Neural cell (in vitro differentiated cells): Measurements from ENCODE around the gene IQGAP2. TPM values are rescaled to one million over a fixed set of nuclear protein-coding genes. Genes with fewer than 3 reads are reported as not detected.

Experiments
- H2AFZ ChIP-seq: fragments of 200-600, 300-800 bp; sonication (generic), shearing (Covaris generic); 2 replicates; pipeline ENCODE4 v1.6.0; 2014; ENCODE audit warnings: low read depth, mild to moderate bottlenecking, antibody characterized with exemption, low read length, moderate library complexity
- H3F3A ChIP-seq: fragments of 200-600 bp; shearing (Covaris generic); 2 replicates; pipeline ENCODE4 v1.6.1; 2016; ENCODE audit warnings: mild to moderate bottlenecking, moderate library complexity, mixed read lengths, antibody characterized with exemption, low read length; ENCODE audit not compliant: insufficient read depth, poor library complexity, severe bottlenecking
- H3K27ac ChIP-seq: fragments of 200-600, 300-800 bp; sonication (generic), shearing (Covaris generic); 2 replicates; pipeline ENCODE4 v1.5.1; 2014; ENCODE audit warnings: mild to moderate bottlenecking, low read length, moderate library complexity
- H3K27me3 ChIP-seq: fragments of 300-800, 200-600 bp; sonication (generic), shearing (Covaris generic); 2 replicates; pipeline ENCODE4 v1.6.0; 2014; ENCODE audit warnings: mild to moderate bottlenecking, low read depth, low read length, moderate library complexity; ENCODE audit not compliant: insufficient read depth
- H3K36me3 ChIP-seq: fragments of 300-800, 200-600 bp; sonication (generic), shearing (Covaris generic); 2 replicates; pipeline ENCODE4 v1.5.1; 2014; ENCODE audit warnings: mild to moderate bottlenecking, antibody characterized with exemption, low read length, moderate library complexity; ENCODE audit not compliant: insufficient read depth
- H3K4me2 ChIP-seq: fragments of 300-800, 200-600 bp; sonication (generic), shearing (Covaris generic); 2 replicates; pipeline ENCODE4 v1.6.0; 2014; ENCODE audit warnings: mild to moderate bottlenecking, low read length
- H3K4me3 ChIP-seq: fragments of 300-800, 200-600 bp; sonication (generic), shearing (Covaris generic); 2 replicates; pipeline ENCODE4 v1.5.1; 2014; ENCODE audit warnings: mild to moderate bottlenecking, low read length, moderate library complexity
- H3K79me2 ChIP-seq: fragments of 200-600 bp; shearing (Covaris generic); replicated peaks from 2 replicates; pipeline ENCODE4 v1.6.0; 2014; ENCODE audit warnings: mild to moderate bottlenecking, low read length, moderate library complexity; ENCODE audit not compliant: insufficient read depth
- H3K9ac ChIP-seq: fragments of 300-800, 200-600 bp; sonication (generic), shearing (Covaris generic); 2 replicates; pipeline ENCODE4 v1.6.1; 2016; ENCODE audit warnings: mild to moderate bottlenecking, low read length, mixed read lengths
- H3K9me2 ChIP-seq: fragments of 200-600 bp; shearing (Covaris generic); 2 replicates; pipeline ENCODE4 v1.6.1; 2016; ENCODE audit warnings: mild to moderate bottlenecking, low read length, mixed read lengths; ENCODE audit not compliant: insufficient read depth
- H3K9me3 ChIP-seq: fragments of 200-600, 300-800 bp; sonication (generic), shearing (Covaris generic); 2 replicates; pipeline ENCODE4 v1.6.1; 2016; ENCODE audit warnings: mild to moderate bottlenecking, mixed run types, low read length, moderate library complexity, mixed read lengths
- H4K20me1 ChIP-seq: fragments of 200-600 bp; shearing (Covaris generic); 2 replicates; pipeline ENCODE4 v1.6.1; 2016; ENCODE audit warnings: mild to moderate bottlenecking, mixed run types; ENCODE audit not compliant: insufficient read depth
- EP300 ChIP-seq: fragments of 450-650 bp; conservative IDR thresholded peaks from 2 replicates; pipeline ENCODE4 v1.6.1; 2014; ENCODE audit warnings: antibody characterized with exemption, mild to moderate bottlenecking, moderate library complexity; ENCODE audit not compliant: poor library complexity, severe bottlenecking
- EZH2 ChIP-seq: fragments of 200-600, 300-800 bp; shearing (Covaris generic), sonication (generic); IDR thresholded peaks from 2 replicates; pipeline ENCODE4 v1.6.1; 2014; ENCODE audit warnings: antibody characterized with exemption, low read length, borderline replicate concordance, mild to moderate bottlenecking; ENCODE audit not compliant: insufficient read depth, poor library complexity, severe bottlenecking
- MXI1 ChIP-seq: fragments of 450-650 bp; conservative IDR thresholded peaks from 2 replicates; pipeline ENCODE4 v1.6.1; 2014; ENCODE audit warnings: antibody characterized with exemption, mild to moderate bottlenecking; ENCODE audit not compliant: poor library complexity, severe bottlenecking
- POLR2AphosphoS5 ChIP-seq: IDR thresholded peaks from 2 replicates; pipeline ENCODE4 v1.6.1; 2012
- RAD21 ChIP-seq: fragments of 450-650 bp; conservative IDR thresholded peaks from 2 replicates; pipeline ENCODE4 v1.6.1; 2014; ENCODE audit warnings: antibody characterized with exemption, mild to moderate bottlenecking, moderate library complexity
- SMC3 ChIP-seq: fragments of 450-650 bp; conservative IDR thresholded peaks from 2 replicates; pipeline ENCODE4 v1.6.1; 2014; ENCODE audit warnings: antibody characterized with exemption, mild to moderate bottlenecking, moderate library complexity; ENCODE audit not compliant: poor library complexity
- TAF1 ChIP-seq: IDR thresholded peaks from 2 replicates; pipeline ENCODE4 v1.6.1; 2012; ENCODE audit warnings: low read depth
- polyA plus RNA-seq: library from polyadenylated mRNA; depleted of rRNA; stranded (reverse); fragments of >200 nt; gene quantifications from 2 replicates; pipeline ENCODE4 v1.2.3, GENCODE V29; 2014
- TF ChIP-seq, protein P1 (sequence below): IDR thresholded peaks from 2 replicates; pipeline ENCODE4 v1.6.1; 2012; ENCODE audit warnings: borderline replicate concordance
- TF ChIP-seq, protein P2 (sequence below): fragments of 450-650 bp; IDR thresholded peaks from 2 replicates; pipeline ENCODE4 v1.5.1; 2014; ENCODE audit warnings: antibody characterized with exemption, mild to moderate bottlenecking, moderate library complexity; ENCODE audit not compliant: poor library complexity, severe bottlenecking

Gene IQGAP2
- polyA plus RNA-seq, 1 donor from 2014 or later: 5.2 TPM

DNA sequence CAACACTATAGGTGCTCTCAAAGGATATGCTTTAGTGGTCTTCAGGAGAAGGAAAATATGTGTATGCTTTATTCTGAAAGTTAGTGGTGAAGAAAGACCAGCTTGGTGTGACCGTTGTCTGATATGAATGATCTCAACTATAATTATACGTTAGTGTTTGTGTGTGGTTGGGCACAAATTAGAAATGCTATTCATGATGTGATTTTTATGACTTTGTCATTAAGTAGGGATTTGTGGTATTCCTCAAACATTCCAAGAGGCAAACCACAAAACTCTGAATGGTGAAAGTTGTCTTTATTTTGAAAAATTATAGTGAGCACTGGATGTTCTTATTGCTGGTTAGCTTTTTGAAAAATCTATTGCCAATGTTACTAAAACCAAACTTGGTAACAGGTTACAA is 306.7 kb downstream of the IQGAP2 start:
- H3K4me2 ChIP-seq: no peak overlapping the region
- H4K20me1 ChIP-seq: no peaks in the 10 kb centered on the region
- no peak overlapping the region for H3K4me3 ChIP-seq
- no peaks in the 10 kb centered on the region for H3K79me2 ChIP-seq
- H3K36me3 ChIP-seq: no peaks in the 10 kb centered on the region
- H3K9ac ChIP-seq: no peak overlapping the region
- no peak overlapping the region for H3K27ac ChIP-seq
- no peak for TF ChIP-seq MXI1
- TF ChIP-seq TAF1: no peak
- TF ChIP-seq SMC3: no peak
- no peak for TF ChIP-seq RAD21
- no peak for TF ChIP-seq POLR2AphosphoS5
- TF ChIP-seq, protein P1, sequence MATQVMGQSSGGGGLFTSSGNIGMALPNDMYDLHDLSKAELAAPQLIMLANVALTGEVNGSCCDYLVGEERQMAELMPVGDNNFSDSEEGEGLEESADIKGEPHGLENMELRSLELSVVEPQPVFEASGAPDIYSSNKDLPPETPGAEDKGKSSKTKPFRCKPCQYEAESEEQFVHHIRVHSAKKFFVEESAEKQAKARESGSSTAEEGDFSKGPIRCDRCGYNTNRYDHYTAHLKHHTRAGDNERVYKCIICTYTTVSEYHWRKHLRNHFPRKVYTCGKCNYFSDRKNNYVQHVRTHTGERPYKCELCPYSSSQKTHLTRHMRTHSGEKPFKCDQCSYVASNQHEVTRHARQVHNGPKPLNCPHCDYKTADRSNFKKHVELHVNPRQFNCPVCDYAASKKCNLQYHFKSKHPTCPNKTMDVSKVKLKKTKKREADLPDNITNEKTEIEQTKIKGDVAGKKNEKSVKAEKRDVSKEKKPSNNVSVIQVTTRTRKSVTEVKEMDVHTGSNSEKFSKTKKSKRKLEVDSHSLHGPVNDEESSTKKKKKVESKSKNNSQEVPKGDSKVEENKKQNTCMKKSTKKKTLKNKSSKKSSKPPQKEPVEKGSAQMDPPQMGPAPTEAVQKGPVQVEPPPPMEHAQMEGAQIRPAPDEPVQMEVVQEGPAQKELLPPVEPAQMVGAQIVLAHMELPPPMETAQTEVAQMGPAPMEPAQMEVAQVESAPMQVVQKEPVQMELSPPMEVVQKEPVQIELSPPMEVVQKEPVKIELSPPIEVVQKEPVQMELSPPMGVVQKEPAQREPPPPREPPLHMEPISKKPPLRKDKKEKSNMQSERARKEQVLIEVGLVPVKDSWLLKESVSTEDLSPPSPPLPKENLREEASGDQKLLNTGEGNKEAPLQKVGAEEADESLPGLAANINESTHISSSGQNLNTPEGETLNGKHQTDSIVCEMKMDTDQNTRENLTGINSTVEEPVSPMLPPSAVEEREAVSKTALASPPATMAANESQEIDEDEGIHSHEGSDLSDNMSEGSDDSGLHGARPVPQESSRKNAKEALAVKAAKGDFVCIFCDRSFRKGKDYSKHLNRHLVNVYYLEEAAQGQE: no peak
- no peak for TF ChIP-seq EP300
- no peak overlapping the region for H2AFZ ChIP-seq
- H3K9me2 ChIP-seq: no peaks in the 10 kb centered on the region
- no peaks in the 10 kb centered on the region for H3F3A ChIP-seq
- H3K9me3 ChIP-seq: no peaks in the 10 kb centered on the region
- H3K27me3 ChIP-seq: peaks cover 7% of the 10 kb centered on the region

DNA sequence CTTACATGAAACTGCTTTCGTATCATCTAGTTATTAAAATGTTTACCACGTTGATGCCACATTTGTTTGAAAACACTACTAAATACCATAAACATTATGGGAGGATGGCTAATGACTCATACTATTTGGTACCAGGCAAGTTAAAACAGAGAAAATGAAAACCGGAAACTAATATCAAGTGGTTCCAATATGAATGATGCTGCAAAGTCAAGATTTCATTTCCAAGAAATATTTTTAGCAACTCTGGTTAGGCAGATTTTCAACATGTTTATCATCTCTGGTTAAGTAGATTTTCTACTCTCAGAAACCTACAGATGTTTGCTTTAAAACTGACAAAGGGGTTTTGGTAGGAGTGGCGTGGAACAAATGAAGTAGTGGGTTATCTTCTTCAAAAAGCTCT is 307.9 kb downstream of the IQGAP2 start:
- H2AFZ ChIP-seq: no peak overlapping the region
- H3K4me2 ChIP-seq: no peak overlapping the region
- H3K27me3 ChIP-seq: peaks cover 18% of the 10 kb centered on the region
- no peaks in the 10 kb centered on the region for H3K9me3 ChIP-seq
- H3F3A ChIP-seq: no peaks in the 10 kb centered on the region
- H3K9ac ChIP-seq: no peak overlapping the region
- H3K36me3 ChIP-seq: no peaks in the 10 kb centered on the region
- H3K4me3 ChIP-seq: no peak overlapping the region
- no peaks in the 10 kb centered on the region for H3K79me2 ChIP-seq
- no peak overlapping the region for H3K27ac ChIP-seq
- H3K9me2 ChIP-seq: no peaks in the 10 kb centered on the region
- TF ChIP-seq SMC3 (no peak), EZH2 (no peak), MXI1 (no peak)
- TF ChIP-seq, protein P1: no peak
- TF ChIP-seq, protein P2, sequence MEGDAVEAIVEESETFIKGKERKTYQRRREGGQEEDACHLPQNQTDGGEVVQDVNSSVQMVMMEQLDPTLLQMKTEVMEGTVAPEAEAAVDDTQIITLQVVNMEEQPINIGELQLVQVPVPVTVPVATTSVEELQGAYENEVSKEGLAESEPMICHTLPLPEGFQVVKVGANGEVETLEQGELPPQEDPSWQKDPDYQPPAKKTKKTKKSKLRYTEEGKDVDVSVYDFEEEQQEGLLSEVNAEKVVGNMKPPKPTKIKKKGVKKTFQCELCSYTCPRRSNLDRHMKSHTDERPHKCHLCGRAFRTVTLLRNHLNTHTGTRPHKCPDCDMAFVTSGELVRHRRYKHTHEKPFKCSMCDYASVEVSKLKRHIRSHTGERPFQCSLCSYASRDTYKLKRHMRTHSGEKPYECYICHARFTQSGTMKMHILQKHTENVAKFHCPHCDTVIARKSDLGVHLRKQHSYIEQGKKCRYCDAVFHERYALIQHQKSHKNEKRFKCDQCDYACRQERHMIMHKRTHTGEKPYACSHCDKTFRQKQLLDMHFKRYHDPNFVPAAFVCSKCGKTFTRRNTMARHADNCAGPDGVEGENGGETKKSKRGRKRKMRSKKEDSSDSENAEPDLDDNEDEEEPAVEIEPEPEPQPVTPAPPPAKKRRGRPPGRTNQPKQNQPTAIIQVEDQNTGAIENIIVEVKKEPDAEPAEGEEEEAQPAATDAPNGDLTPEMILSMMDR: no peak
- no peaks in the 10 kb centered on the region for H4K20me1 ChIP-seq
